Stimulated activated CD8-positive, alpha-beta memory T cell treated with anti-CD3 and anti-CD28 coated beads, Interleukin-4, amount 100 ng/mL, for 48 hours (primary cell): ENCODE results near the gene TSPAN5.
A peak's percentile ranks its signal among the peaks of the same experiment; 100 is the strongest.
"Not testable (repeated sequence)": the region's sequence is repeated elsewhere in the genome, so short reads cannot be mapped to it uniquely, and the experiment has no call there.

Source experiments
- DNase-seq: peaks from one replicate; pipeline ENCODE4 v3.0.0-alpha.2; 2020

Gene TSPAN5

GRCh38 chr4:98658287-98659105 is at the start of gene TSPAN5:
Gene TSPAN5 (minus strand): TSS chr4:98658611.
- peak; percentile 86 for DNase-seq

DNA sequence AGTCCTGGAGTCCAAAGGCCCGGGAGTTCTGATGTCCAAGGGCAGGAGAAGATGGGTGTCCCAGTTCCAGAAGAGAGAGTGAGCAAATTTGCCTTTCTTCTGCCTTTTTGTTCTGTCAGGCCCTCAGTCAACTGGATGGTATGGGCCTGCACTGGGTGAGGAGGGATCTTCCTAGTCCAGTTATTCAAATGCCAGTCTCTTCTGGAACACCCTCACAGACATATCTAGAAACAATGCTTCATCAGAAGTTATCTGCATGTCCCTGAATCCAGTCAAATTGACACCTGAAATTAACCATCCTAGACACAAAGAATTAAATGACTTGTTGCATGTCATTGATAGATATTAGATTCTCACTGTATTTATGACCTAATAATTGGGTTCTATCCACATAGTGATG is 48.5 kb upstream of the TSPAN5 start:
- no peak for DNase-seq

DNA sequence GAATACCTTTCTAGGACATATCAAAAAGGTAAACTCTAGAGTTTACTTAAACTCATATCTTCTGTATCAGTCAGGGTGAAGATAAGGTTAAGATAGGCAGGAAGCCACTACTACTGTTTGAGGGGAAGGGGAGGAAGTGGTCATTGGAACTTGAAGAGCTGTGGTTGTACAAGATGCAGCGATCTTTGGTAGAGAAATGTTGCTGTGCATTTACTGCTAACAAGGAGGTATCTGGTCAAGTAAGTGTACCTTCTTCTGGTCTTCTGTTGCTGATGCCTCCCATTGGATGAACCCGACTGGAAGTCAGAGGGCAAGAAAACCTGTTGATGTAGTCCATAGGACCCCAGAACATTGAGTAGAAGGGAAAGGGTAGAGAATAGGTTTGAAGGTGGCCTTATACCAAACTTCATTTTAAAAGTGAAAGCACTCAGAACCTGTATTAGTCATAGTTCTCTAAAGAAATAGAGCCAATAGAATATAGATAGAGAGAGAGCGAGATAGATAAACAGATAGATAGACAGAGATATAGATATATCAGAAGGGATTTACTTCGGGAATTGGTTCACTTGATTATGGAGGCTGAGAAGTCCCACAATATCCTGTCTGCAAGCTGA is 47.9 kb upstream of the TSPAN5 start:
- no peak for DNase-seq

DNA sequence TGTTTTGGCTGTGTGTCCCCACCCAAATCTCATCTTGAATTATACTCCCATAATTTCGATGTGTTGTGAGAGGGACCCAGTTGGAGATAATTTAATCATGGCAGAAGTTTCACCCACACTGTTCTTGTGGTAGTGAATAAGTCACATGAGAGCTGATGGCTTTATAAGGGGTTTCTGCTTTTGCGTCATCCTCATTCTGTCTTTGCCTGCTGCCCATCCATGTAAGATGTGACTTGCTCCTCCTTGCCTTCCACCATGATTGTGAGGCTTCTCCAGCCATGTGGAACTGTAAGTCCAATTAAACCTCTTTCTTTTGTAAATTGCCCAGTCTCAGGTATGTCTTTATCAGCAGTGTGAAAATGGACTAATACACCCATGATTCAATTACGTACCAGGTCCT is 47.2 kb upstream of the TSPAN5 start:
- not testable (repeated sequence) for DNase-seq

GRCh38 chr4:98700656-98701055 is 42.2 kb upstream of the TSPAN5 start:
- no peak for DNase-seq

DNA sequence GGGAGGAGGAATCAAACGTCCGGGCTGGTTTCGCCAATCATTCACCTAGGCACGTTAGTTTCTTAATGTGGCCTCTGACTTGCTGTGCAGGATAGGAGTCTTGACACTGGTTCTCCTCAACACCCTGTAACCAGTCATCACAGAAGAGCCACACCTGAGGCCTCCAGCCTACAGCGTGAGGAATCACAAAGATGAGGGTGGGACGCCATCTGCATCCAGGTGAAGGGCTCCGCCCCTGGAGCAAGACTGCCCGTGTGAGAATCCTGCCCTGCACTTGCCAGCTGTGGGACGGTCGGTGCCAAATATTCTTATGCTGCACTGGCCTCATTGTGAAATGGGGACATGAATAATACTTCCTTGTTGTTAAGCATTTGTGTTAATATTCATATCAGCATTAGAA is 35.7 kb upstream of the TSPAN5 start:
- no peak for DNase-seq

- DNase-seq: no peak
These were observed 34.0 kb upstream of the TSPAN5 start for GRCh38 chr4:98692411-98692810.

DNA sequence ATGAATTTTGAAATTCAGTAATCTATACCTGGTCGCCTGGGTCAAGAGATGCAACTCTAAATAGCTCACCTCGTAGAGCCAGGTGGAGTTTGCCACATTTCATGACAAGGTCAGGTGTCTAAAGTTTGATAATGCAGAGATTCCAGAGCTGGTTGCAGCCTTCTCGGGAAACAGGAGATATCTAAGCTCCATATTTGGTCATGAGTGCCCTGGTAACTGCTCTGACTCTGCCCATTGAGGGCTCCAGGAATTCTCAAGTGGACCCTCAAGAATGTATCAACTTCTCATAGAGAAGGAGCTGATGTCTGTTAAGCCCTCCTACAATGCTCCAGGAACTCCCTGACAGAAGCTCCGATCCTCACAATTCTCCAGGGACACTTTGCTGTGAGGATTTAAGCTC is 33.2 kb upstream of the TSPAN5 start:
- no peak for DNase-seq

- no peak for DNase-seq
These were observed 31.2 kb upstream of the TSPAN5 start for GRCh38 chr4:98689507-98690174.

DNA sequence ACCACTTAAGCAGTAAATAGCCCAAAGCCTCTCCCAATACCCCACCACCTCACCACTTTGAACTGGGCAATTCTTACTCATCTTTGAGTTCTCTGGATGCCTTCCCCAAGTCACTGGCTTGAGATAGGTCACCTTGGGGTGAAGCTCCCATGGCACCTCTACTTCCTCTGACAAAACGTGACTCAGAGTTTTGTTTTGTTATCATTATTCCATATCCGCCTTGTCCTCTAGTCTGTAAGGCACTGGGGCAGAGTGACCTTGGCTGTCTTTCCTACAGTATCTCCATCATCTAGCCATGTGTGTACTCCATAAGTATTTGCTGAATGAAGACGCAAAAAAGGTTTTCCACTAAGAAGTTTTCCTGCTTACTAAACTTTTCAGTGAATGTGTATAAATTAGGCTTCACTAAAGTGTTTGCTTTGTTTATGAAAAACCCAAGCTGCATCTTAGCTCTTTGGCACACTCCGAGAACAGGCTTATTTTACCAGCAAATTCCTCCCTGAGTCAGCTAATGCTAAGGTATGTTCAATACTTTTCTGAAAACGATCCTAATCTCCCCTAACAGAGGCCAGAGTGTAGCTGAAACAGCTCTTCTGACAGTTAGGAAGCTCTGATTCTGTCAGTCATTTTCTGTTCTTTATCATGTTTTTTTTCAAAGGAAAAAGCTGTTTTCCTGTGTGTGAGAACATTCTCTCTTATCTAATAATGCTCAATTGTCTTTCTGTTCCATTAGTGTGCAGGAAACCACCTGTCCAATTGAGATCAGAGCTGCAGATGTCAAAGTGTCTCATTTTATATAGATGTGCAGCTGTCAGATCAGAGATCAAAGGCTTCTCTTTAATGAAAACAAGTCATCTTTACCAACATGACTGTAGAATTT is 30.2 kb upstream of the TSPAN5 start:
- peak; percentile 40 for DNase-seq

DNA sequence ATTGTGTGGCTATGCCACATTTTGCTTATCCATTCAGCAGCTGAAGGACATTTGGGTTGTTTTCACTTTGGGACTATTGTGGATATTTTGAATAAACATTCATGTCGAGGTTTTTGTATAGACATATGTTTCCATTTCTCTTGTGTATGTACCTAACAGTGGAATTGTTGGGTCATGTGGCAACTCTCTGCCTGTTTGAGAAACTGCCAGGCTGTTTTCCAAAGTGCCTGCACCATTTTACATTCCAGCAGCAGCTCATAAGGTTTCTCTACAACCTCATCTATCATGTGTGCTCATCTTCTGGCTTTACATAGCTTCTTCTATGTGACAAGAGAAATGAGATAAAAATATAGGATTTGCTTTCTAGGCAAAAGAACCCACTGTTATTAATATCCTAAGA is 29.5 kb upstream of the TSPAN5 start:
- DNase-seq: no peak

- DNase-seq: no peak
These were observed 28.4 kb upstream of the TSPAN5 start for GRCh38 chr4:98686847-98687246.

DNA sequence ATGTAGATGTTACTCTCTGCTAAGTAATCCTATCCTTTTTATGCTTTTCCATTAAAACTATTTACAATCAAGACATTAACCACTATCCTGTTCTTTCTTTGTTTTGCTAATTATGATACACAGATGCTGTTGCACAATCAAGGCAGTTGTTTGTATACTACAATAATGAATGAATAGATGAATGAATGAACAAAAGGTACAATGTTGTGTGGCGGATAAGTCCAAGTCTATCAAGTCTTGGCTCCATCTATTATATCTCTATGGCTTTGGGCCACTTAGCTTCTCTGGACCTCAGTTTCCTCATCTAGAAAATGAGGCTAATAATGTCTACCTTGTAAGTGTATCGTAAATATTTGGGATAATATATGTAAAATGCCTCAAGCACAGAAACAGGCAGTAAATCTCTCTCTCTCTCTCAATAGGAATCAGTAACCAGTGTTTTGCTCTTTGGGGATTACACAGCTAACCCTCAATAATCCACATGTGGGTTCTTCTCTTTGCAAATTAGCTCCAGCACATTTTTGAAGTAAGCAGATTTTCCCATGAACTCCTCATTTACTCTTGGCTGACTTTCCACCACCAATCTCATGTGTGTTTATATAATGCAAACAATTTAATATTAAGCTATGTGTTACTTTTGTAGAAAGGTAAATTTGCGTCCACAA is 27.8 kb upstream of the TSPAN5 start:
- no peak for DNase-seq

DNA sequence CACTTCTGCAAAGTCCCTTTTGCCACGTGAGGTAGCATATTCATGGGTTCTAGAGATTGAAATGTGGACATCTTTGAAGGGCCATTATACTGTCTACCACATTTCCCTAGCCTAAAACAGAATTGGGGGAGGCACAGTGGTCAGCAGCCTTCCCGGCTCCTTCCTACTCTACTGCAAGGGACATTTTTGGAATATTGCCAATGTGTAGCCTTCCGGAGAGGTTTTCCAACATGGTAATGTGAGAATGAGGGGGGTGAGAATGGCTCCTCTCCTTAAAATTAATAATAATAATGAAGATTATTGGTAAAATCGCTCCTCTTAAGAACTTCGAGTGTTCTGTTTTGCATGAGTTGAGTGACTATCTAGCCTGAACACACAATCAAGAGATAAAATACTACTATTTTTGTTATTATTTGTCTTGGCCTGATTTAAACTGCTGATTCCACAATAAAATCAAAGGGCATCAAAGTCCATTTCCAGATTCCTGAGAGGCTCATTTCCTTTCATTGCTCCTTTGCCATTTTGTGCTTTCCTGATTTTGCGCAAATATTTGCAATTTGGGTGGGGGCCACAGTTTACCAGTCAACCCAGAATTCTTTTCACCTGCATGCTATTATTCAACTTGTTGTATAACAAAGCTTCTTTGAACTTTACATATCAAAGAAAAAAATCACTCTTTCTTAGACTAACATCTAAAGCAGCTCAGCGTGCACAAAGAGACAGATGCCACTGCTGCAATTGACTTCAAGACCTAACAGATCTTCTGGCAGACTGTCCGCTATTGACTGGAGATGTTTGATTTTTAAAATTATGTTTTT is 27.0 kb upstream of the TSPAN5 start:
- DNase-seq: no peak

- no peak for DNase-seq
These were observed 24.3 kb upstream of the TSPAN5 start for GRCh38 chr4:98682719-98683118.

GRCh38 chr4:98680806-98681205 is 22.4 kb upstream of the TSPAN5 start:
- DNase-seq: no peak

- DNase-seq: no peak
These were observed 21.3 kb upstream of the TSPAN5 start for GRCh38 chr4:98679738-98680137.

GRCh38 chr4:98677799-98678198 is 19.4 kb upstream of the TSPAN5 start:
- no peak for DNase-seq

DNA sequence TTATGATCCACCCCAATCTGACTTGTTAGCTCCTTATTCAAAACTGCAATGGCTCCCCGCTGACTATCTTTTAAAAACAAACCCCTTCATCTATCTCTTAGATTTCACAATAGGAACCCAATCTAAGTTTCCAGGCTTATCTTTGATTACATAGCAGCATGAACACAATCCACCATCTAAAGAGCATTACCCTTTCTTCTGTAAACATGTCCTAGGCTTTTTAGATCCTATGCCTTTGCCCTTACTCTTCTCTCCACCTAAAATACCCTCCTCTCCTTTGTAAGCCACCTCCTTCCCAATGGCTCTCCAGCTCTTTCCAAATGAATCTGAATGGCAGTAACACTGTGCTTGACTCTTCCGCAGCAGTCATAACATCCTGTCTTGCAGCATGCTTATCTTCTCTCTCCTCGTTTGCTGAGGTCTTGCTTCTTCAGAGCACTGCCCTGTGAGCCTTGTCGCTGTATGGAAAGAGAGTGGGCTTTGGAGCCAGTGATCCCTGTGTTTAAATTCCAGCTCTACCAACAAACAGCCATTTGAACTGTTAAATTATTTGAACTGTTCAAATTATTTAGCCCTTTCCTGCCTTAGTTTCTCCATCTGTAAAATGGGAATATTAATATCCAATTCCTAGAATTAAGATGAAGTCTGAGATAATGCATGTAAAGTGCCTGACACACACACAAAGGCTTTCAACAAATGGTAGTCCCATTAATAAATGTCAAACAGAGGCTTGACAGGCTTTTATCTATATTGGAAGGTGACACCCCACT is 16.2 kb upstream of the TSPAN5 start:
- DNase-seq: no peak

DNA sequence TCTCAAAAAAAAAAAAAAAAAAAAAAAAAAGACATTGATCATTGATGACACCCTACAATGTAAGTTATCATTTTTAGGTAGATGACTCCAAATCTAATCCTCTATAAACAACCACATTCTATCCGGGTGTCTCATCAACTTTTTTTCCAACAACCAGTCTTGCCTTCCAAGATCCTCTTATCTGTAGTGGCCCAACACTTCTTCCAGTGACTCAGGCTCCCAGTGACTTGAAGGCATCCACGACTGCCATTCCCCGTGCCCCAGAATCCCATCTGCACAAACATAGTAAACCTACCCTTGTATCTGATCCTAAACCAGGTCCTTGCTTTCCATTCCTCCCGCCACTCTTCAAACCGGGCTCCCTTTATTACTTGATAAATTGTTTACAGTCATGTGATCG is 15.6 kb upstream of the TSPAN5 start:
- no peak for DNase-seq

GRCh38 chr4:98673288-98673644 is 14.9 kb upstream of the TSPAN5 start:
- no peak for DNase-seq
